Subcutaneous abdominal adipose tissue (tissue), 5 donors: Measurements from ENCODE around the gene MSI2.

Experiments used
- H3K27ac ChIP-seq: one replicate; pipeline ENCODE4 v1.7.0; 2013; ENCODE audit warnings: low read depth, mild to moderate bottlenecking, inconsistent platforms, low read length, moderate library complexity
- H3K27me3 ChIP-seq, 5 donors: one replicate each; pipeline ENCODE4 v1.7.0; 2013; ENCODE audit warnings: low read length in 5 of 5, inconsistent platforms in 1 of 5; ENCODE audit not compliant: control insufficient read depth in 5 of 5, insufficient read depth in 4 of 5
- H3K36me3 ChIP-seq, 5 donors: one replicate each; pipeline ENCODE4 v1.7.0; 2013; ENCODE audit warnings: low read length in 5 of 5; ENCODE audit not compliant: control insufficient read depth in 5 of 5, insufficient read depth in 5 of 5
- H3K4me1 ChIP-seq, 5 donors: one replicate each; pipeline ENCODE4 v1.7.0; 2013; ENCODE audit warnings: low read length in 5 of 5, mild to moderate bottlenecking in 3 of 5, moderate library complexity in 1 of 5; ENCODE audit not compliant: control insufficient read depth in 5 of 5, insufficient read depth in 5 of 5
- H3K4me3 ChIP-seq, 5 donors: one replicate each; pipeline ENCODE4 v1.7.0; 2013; ENCODE audit warnings: low read length in 5 of 5, low read depth in 1 of 5
- H3K9ac ChIP-seq, 5 donors: one replicate each; pipeline ENCODE4 v1.7.0; 2013; ENCODE audit warnings: low read length in 5 of 5, mild to moderate bottlenecking in 4 of 5, moderate library complexity in 3 of 5
- H3K9me3 ChIP-seq, 5 donors: one replicate each; pipeline ENCODE4 v1.7.0; 2013; ENCODE audit warnings: low read length in 5 of 5; ENCODE audit not compliant: control insufficient read depth in 5 of 5
- donor health status: healthy.
- donor health status: healthy.
- donor health status: healthy.
- donor health status: healthy.
- donor health status: healthy.

MSI2 gene

DNA sequence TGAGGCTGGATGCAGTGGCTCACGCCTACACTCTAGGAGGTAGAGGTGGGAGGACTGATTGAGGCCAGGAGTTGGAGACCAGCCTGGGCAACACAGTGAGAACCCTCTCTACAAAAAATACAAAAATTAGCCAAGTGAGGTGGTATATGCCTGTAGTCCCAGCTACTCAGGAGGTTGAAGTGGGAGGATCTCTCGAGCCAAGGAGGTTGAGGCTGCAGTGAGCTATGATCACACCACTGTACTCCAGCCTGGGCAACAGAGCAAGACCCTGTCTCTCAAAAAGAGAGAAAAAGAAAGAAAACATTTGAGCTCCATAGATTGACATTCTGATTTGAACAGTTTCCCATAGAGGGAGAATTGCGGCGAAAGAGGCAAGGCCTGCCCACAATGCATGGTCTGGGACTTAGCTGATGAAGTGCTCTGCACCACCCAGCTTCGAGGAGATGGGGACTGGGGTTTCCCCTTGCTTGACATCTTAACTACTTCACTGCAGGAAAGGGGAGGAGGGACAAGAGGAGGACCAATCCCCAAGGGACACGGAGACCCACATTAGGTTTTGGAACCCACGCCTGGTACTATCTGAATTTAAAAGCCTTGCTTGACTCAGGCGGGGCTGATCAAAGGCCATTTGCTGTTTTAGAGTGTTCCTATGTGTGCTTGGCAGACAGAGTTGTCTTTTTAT is 21.7 kb downstream of the MSI2 start:
- peaks cover 0 to 10% (median 5%) of the 10 kb centered on the region in 5 donors for H3K4me1 ChIP-seq
- no peak overlapping the region for H3K27ac ChIP-seq
- H3K9ac ChIP-seq = no peak overlapping the region
- peaks cover 0 to 6% (median 3%) of the 10 kb centered on the region in 5 donors for H3K36me3 ChIP-seq
- no peak overlapping the region for H3K4me3 ChIP-seq
- H3K9me3 ChIP-seq = no peaks in the 10 kb centered on the region
- no peaks in the 10 kb centered on the region for H3K27me3 ChIP-seq

DNA sequence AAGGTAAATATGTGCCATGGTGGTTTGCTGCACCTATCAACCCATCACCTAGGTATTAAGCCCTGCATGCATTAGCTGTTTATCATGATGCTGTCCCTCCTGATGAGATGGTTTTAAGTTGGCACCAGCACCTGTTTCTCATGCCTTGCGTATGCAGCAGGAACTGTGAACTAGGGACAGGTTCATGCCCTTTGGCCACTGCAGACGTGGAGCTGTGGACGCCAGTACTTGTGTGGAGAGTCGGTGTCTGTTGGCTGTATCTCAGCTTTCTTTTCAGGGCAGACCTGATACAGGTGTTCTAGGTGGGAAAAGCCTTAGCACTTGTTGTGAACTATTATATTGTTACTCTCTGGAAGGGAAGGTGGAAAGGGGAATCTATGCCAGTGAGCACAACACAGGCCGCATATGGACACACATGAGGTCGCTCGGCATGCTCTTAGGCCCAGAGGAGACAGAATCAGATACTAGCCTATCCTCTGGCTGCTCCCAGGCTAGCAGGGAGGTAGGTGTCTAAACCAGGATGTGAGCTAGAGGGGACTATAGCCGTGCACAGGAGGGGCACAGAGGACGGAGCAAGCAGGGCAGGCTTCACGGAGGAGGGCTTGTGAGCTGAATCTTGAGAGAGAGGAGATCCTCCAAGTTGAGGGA is 22.5 kb downstream of the MSI2 start:
- H3K27me3 ChIP-seq = no peaks in the 10 kb centered on the region
- no peak overlapping the region for H3K9ac ChIP-seq
- peaks cover 0 to 10% (median 5%) of the 10 kb centered on the region in 5 donors for H3K4me1 ChIP-seq
- no peak overlapping the region for H3K4me3 ChIP-seq
- no peak overlapping the region for H3K27ac ChIP-seq
- peaks cover 0 to 6% (median 3%) of the 10 kb centered on the region in 5 donors for H3K36me3 ChIP-seq
- no peaks in the 10 kb centered on the region for H3K9me3 ChIP-seq

DNA sequence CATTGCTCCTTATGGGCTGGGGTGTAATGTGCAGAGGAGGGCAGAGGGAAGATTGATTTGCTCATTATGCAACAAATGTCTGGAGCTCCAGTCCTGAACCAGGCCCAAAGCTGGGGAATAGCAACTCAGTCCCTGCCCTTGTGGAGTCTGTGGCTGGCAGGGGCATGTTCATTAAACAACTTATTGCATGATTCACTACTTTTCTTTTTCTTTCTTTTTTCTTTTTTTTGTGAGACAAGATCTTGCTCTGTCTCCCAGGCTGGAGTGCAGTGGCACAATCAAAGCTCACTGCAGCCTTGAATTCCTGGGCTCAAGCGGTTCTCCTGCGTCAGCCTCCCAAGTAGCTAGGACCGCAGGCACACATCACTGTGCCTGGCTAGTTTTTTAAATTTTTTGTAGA is 23.1 kb downstream of the MSI2 start:
- Histone ChIP-seq H3K9me3 (no peaks in the 10 kb centered on the region), H3K27ac (no peak overlapping the region), H3K9ac (no peak overlapping the region), H3K27me3 (no peaks in the 10 kb centered on the region), H3K36me3 (peaks cover 0 to 3% (median 0%) of the 10 kb centered on the region in 5 donors), H3K4me3 (no peak overlapping the region), H3K4me1 (peaks cover 0 to 10% (median 5%) of the 10 kb centered on the region in 5 donors)

DNA sequence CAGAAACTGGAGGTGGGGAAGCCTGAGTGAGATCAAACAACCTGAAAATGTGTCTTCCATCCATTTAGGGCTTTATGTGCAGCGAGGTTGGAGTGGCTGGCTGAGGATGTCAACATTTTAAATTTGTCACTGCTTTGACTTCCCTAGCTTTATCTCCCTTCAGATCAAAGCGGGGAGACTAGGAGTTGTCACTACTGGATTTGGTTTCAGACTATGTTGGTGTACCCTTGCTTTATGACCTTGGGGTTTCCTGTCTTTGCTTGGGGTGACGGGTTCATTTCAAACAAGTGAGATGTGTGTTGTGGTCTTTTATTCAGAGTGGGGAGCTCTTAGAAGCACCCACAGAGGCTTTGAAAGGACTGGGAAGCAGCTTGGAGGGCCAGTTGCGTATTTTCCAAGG is 25.6 kb downstream of the MSI2 start:
- no peak overlapping the region for H3K4me3 ChIP-seq
- peaks cover 0 to 2% (median 0%) of the 10 kb centered on the region in 5 donors for H3K36me3 ChIP-seq
- H3K4me1 ChIP-seq = peaks cover 0 to 10% (median 5%) of the 10 kb centered on the region in 5 donors
- H3K27me3 ChIP-seq = no peaks in the 10 kb centered on the region
- H3K9me3 ChIP-seq = no peaks in the 10 kb centered on the region
- no peak overlapping the region for H3K9ac ChIP-seq
- no peak overlapping the region for H3K27ac ChIP-seq

DNA sequence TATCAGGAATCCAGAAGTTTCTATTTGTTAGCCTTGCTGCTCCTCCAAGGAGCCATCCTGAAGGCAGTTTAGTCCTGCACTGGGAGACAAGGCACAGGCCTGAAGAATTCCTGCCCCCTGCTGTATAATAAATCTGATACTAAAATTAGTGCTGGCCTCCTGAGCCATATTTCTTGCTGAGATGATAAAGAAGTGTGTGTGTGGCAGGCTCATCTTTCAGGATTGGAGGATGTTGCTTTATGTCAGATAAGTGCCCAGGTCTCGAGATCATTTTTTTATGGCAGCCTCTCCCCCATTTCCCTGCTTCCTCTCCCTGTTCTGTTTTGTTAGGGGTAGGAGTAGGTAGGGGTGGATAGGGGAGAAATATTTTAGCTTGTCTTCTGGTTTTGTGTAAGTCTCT is 26.0 kb downstream of the MSI2 start:
- no peak overlapping the region for H3K27ac ChIP-seq
- peaks cover 0 to 10% (median 5%) of the 10 kb centered on the region in 5 donors for H3K4me1 ChIP-seq
- peaks cover 0 to 2% (median 0%) of the 10 kb centered on the region in 5 donors for H3K36me3 ChIP-seq
- no peak overlapping the region for H3K9ac ChIP-seq
- H3K9me3 ChIP-seq = no peaks in the 10 kb centered on the region
- no peaks in the 10 kb centered on the region for H3K27me3 ChIP-seq
- no peak overlapping the region for H3K4me3 ChIP-seq

DNA sequence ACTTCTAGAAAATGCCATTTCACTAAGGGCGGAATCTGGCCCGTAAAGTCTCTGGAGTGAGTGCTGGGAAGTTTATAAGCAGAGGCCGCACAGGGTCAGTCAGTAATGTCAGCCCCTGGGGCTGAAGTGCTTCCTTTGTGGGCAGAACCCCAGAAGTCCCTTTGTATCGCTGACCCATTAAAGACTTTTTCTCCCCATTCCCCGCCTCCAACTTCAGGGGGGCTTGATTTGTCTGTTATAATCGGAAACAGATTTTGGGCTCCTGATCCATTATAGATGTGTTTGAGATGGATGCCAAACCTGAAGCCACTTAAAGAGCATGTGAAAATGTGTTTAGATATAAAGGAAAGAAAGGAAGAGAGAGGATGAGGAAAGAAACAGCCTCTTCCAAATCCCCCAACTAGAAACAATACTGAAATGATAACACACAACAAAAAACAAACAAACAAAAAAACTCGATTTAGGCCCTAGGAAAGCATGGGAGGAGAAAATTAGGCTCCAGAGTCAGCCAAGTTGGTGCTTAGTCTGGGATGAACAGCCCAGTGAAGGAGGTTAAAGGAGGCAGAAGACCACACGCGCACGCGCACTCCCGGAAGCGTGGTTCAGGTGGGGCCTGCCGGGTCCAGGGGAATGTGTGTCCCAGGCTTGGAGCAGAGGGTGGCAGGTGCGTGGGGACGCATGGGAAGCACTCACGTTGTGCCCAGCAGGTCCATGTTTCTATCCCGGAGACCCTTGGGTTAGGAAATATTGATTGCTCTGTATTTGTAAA is 27.1 kb downstream of the MSI2 start:
- Histone ChIP-seq H3K9me3 (no peaks in the 10 kb centered on the region), H3K4me1 (peaks cover 0 to 10% (median 5%) of the 10 kb centered on the region in 5 donors), H3K27me3 (no peaks in the 10 kb centered on the region), H3K27ac (no peak overlapping the region), H3K9ac (no peak overlapping the region), H3K36me3 (peaks cover 0 to 2% (median 0%) of the 10 kb centered on the region in 5 donors), H3K4me3 (no peak overlapping the region)

DNA sequence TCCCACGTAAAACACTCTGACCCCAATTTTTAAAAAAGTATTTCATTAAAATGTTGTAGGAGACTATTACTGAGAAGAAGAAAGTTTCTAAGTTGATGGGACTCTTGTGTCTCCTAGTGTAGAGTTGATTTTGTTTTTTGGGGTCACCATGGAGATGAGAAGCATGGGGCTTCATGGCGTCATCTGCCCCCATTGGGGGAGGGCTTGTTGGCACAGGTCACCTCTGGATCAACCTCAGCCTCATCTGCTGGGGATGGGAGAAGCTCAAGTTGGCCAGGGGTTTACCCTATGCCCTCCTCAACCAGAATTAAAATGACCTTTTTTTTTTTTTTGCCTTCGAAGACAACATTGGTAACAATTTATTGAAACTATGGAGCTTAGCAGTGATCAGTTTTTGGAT is 28.3 kb downstream of the MSI2 start:
- H3K27ac ChIP-seq = no peak overlapping the region
- peaks cover 0 to under 1% (median 0%) of the 10 kb centered on the region in 5 donors for H3K4me1 ChIP-seq
- no peaks in the 10 kb centered on the region for H3K9me3 ChIP-seq
- H3K36me3 ChIP-seq = no peaks in the 10 kb centered on the region
- no peak overlapping the region for H3K4me3 ChIP-seq
- no peaks in the 10 kb centered on the region for H3K27me3 ChIP-seq
- no peak overlapping the region for H3K9ac ChIP-seq

DNA sequence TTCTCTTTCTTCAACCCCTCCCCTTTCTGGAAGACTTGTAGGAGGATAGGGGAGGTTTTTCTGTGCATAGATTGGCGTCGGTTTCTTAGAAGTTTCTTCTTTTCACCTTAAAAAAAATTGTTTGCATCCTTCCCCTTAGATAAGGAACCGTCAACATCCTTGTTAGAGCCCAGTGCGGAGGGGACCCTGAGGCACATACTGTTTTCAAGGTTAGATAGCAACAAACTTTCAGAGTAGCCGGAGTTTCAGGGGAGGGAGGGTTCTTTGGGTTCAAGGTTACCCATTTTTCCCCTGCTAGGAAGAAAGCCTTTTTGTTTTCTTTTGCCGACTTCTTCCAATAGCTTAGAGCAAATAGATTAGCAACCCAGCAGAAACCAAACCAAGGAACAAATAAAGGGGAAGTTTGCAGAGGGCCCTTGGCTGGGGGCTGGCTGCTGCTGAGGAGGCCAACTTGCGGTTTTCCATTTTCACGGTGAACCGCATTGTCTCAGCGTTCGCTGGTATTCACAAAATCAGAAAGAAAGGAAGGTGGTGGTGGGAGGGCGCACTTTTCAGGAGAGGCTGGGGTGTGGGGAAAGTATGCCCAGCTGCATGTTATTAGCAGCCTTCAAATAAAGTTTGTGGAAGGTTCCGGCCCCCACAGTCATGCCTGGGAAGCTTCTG is 28.8 kb downstream of the MSI2 start:
- Histone ChIP-seq H3K9me3 (no peaks in the 10 kb centered on the region), H3K27me3 (no peaks in the 10 kb centered on the region), H3K4me3 (no peak overlapping the region), H3K4me1 (no peaks in the 10 kb centered on the region), H3K9ac (no peak overlapping the region), H3K36me3 (no peaks in the 10 kb centered on the region), H3K27ac (no peak overlapping the region)

DNA sequence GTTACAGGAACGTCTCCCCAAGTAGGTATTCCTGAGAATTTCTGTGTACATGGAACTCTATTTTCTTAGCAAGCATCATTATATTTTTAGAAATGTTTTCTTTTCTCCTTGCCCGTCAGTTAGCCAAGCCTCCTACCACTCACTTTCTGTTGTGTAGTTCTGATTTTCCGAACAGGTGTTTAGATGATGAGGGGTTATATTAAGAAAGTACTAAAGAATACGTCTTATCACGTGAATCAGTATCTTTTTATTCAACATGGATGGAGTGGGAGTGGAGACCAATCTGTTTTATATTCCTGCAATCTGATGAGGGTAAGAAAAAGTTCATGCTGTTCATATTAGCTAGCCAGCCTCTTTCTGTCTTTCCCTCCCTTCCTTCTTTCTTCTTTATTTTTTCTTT is 29.4 kb downstream of the MSI2 start:
- Histone ChIP-seq H3K36me3 (no peaks in the 10 kb centered on the region), H3K9ac (no peak overlapping the region), H3K27ac (no peak overlapping the region), H3K27me3 (no peaks in the 10 kb centered on the region), H3K4me1 (no peaks in the 10 kb centered on the region), H3K4me3 (no peak overlapping the region), H3K9me3 (no peaks in the 10 kb centered on the region)
